Keratinocyte (primary cell): ENCODE measurements around the gene RPS21. TPM values are rescaled to one million over a fixed set of nuclear protein-coding genes. Genes with fewer than 3 reads are reported as not detected.

Experiments used
- DNase-seq: peaks from one replicate; pipeline ENCODE4 v3.0.0-alpha.2; 2011; ENCODE audit warnings: low read depth, missing footprints, low spot score
- FAIRE-seq: peaks from 2 replicates; lab custom pipeline; 2011; peaks lifted over from hg19 to GRCh38; lab: Jason Lieb, UNC
- H2AFZ ChIP-seq: 2 replicates; pipeline ENCODE4 v1.6.0; 2012; ENCODE audit warnings: low read length, control low read depth, inconsistent platforms; ENCODE audit not compliant: control insufficient read depth
- H3K27ac ChIP-seq: 2 replicates; pipeline ENCODE4 v1.5.1; 2011; ENCODE audit warnings: low read length; ENCODE audit not compliant: control insufficient read depth, insufficient read depth
- H3K27me3 ChIP-seq: 3 replicates; pipeline ENCODE4 v1.6.0; 2011; ENCODE audit warnings: low read length; ENCODE audit not compliant: control insufficient read depth, insufficient read depth; ENCODE audit errors: extremely low read depth
- H3K36me3 ChIP-seq, 2 experiments: 2 replicates in 1 of 2; 3 replicates in 1 of 2; pipeline ENCODE4 v1.5.1; 2011; ENCODE audit warnings: low read length in 2 of 2, mild to moderate bottlenecking in 1 of 2; ENCODE audit not compliant: control insufficient read depth in 2 of 2, insufficient read depth in 2 of 2; ENCODE audit errors: extremely low read depth in 1 of 2
- H3K4me1 ChIP-seq: 3 replicates; pipeline ENCODE4 v1.5.1; 2011; ENCODE audit warnings: low read length; ENCODE audit not compliant: control insufficient read depth, insufficient read depth; ENCODE audit errors: extremely low read depth
- H3K4me2 ChIP-seq: 3 replicates; pipeline ENCODE4 v1.6.0; 2011; ENCODE audit warnings: low read depth, low read length; ENCODE audit not compliant: control insufficient read depth, insufficient read depth; ENCODE audit errors: extremely low read depth
- H3K4me3 ChIP-seq, 3 experiments: fragments of 200-600 bp in 1 of 3; sonication (generic) in 1 of 3; 2 replicates in 2 of 3; 3 replicates in 1 of 3; pipeline ENCODE4 v1.5.1; 2011 to 2016; ENCODE audit warnings: low read length in 3 of 3, mild to moderate bottlenecking in 3 of 3, control low read depth in 2 of 3, inconsistent platforms in 1 of 3, low read depth in 1 of 3, mixed read lengths in 1 of 3, mixed run types in 1 of 3, moderate library complexity in 1 of 3; ENCODE audit not compliant: control insufficient read depth in 2 of 3, insufficient read depth in 2 of 3; ENCODE audit errors: extremely low read depth in 1 of 3
- H3K79me2 ChIP-seq: 2 replicates; pipeline ENCODE4 v1.6.0; 2012; ENCODE audit warnings: low read length; ENCODE audit not compliant: control insufficient read depth, insufficient read depth
- H3K9ac ChIP-seq: 3 replicates; pipeline ENCODE4 v1.6.0; 2011; ENCODE audit warnings: low read length; ENCODE audit not compliant: control insufficient read depth, insufficient read depth; ENCODE audit errors: extremely low read depth
- H3K9me1 ChIP-seq: 3 replicates; pipeline ENCODE4 v1.6.0; 2011; ENCODE audit warnings: low read length; ENCODE audit not compliant: control insufficient read depth, insufficient read depth; ENCODE audit errors: extremely low read depth
- H3K9me3 ChIP-seq: 2 replicates; pipeline ENCODE4 v1.5.1; 2012; ENCODE audit warnings: low read depth, low read length; ENCODE audit not compliant: control insufficient read depth
- H4K20me1 ChIP-seq: 3 replicates; pipeline ENCODE4 v1.6.0; 2011; ENCODE audit warnings: low read length; ENCODE audit not compliant: control insufficient read depth, insufficient read depth; ENCODE audit errors: extremely low read depth
- EZH2 ChIP-seq: IDR thresholded peaks from one replicate; pipeline ENCODE4 v1.6.1; 2012; ENCODE audit warnings: inconsistent platforms, mild to moderate bottlenecking, low read length, moderate library complexity
- dilution Hi-C: fragments of 300-500 bp; cut with MboI; formaldehyde crosslinking; loops from one replicate; pipeline ENCODE4 v1.7.0; 2020; ENCODE audit warnings: low sequenced_read_pairs; ENCODE audit not compliant: extremely low pct_ligation_motif_present
- polyA plus RNA-seq, 5 experiments: library from polyadenylated mRNA; depleted of rRNA in 3 of 5; stranded (reverse) in 3 of 5; stranded (forward) in 1 of 5; unstranded in 1 of 5; fragments of >200 nt; gene quantifications; 1 replicate in 1 of 5; 2 replicates in 3 of 5; 3 replicates in 1 of 5; pipeline versions ENCODE4 v1.2.1 to v1.2.3, GENCODE V29; 2011 to 2012; ENCODE audit warnings: missing spikeins in 2 of 5, low read depth in 1 of 5, low replicate concordance in 1 of 5
- TF ChIP-seq, protein P1 (sequence below), 3 experiments: IDR thresholded peaks in 1 of 3; conservative IDR thresholded peaks in 1 of 3; optimal IDR thresholded peaks in 1 of 3; 2 replicates in 2 of 3; 3 replicates in 1 of 3; pipeline versions ENCODE3 to v1.5.1; 2011; ENCODE audit warnings: low read length in 3 of 3, mild to moderate bottlenecking in 3 of 3, moderate library complexity in 2 of 3, control low read depth in 1 of 3, inconsistent platforms in 1 of 3; ENCODE audit not compliant: insufficient read depth in 2 of 3; ENCODE audit errors: extremely low read depth in 1 of 3

Gene RPS21
- polyA plus RNA-seq, 1 donor (not counting 4 experiments of a cell fraction or from before 2014, with no cell fraction given), result 3,874 TPM

GRCh38 chr20:62368392-62368975, 18.4 kb upstream of the RPS21 start:
- Histone ChIP-seq H2AFZ (no peak overlapping the region), H4K20me1 (peaks cover 14% of the 10 kb centered on the region), H3K27ac (no peak overlapping the region), H3K9me1 (no peaks in the 10 kb centered on the region), H3K4me1 (peaks cover 51% of the 10 kb centered on the region), H3K4me2 (peak overlapping the region; percentile 37), H3K79me2 (peaks cover 24% of the 10 kb centered on the region), H3K36me3 (peaks cover 0 to 7% of the 10 kb centered on the region in 2 experiments), H3K4me3 (no peak overlapping the region), H3K9ac (no peak overlapping the region), H3K27me3 (no peaks in the 10 kb centered on the region), H3K9me3 (no peaks in the 10 kb centered on the region)
- DNase-seq (no peak), FAIRE-seq (no peak)
- dilution Hi-C loops, result no loop called here
- TF ChIP-seq, protein P1, sequence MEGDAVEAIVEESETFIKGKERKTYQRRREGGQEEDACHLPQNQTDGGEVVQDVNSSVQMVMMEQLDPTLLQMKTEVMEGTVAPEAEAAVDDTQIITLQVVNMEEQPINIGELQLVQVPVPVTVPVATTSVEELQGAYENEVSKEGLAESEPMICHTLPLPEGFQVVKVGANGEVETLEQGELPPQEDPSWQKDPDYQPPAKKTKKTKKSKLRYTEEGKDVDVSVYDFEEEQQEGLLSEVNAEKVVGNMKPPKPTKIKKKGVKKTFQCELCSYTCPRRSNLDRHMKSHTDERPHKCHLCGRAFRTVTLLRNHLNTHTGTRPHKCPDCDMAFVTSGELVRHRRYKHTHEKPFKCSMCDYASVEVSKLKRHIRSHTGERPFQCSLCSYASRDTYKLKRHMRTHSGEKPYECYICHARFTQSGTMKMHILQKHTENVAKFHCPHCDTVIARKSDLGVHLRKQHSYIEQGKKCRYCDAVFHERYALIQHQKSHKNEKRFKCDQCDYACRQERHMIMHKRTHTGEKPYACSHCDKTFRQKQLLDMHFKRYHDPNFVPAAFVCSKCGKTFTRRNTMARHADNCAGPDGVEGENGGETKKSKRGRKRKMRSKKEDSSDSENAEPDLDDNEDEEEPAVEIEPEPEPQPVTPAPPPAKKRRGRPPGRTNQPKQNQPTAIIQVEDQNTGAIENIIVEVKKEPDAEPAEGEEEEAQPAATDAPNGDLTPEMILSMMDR (optimal IDR thresholded peaks at IDR 0.05 in 1 of 3, IDR thresholded peaks at IDR 0.05 in 1 of 3, conservative IDR thresholded peaks at IDR 0.05 in 1 of 3; ENCODE audit: extremely low read depth in 1 of 3, insufficient read depth in 2 of 3, low read length in 3 of 3), result no peak
- no peak for TF ChIP-seq EZH2

GRCh38 chr20:62368976-62369814, 17.7 kb upstream of the RPS21 start:
- no peaks in the 10 kb centered on the region for H3K9me3 ChIP-seq
- no peak for FAIRE-seq

More at GRCh38 chr20:62368976-62369814, 17.7 kb upstream of the RPS21 start:
- Histone ChIP-seq H3K27me3 (no peaks in the 10 kb centered on the region), H3K27ac (no peak overlapping the region), H3K79me2 (peaks cover 20% of the 10 kb centered on the region), H3K4me3 (no peak overlapping the region), H3K36me3 (peaks cover 0 to 3% of the 10 kb centered on the region in 2 experiments), H3K9ac (no peak overlapping the region), H2AFZ (no peak overlapping the region), H3K4me2 (peak overlapping the region; percentile 43), H3K4me1 (peaks cover 45% of the 10 kb centered on the region), H3K9me1 (no peaks in the 10 kb centered on the region), H4K20me1 (peaks cover 9% of the 10 kb centered on the region)
- DNase-seq, result no peak
- TF ChIP-seq EZH2, result no peak
- TF ChIP-seq, protein P1 (optimal IDR thresholded peaks at IDR 0.05 in 1 of 3, IDR thresholded peaks at IDR 0.05 in 1 of 3, conservative IDR thresholded peaks at IDR 0.05 in 1 of 3; ENCODE audit: extremely low read depth in 1 of 3, insufficient read depth in 2 of 3, low read length in 3 of 3), result peak in 2 of 3 experiments; percentile 13 to 25
- dilution Hi-C loops, result no loop called here
